T47D (cell line): Measurements from ENCODE around the gene ABCA2.

ENCODE experiments used
- DNase-seq, 2 experiments: peaks; one replicate each; pipeline versions ENCODE4 v3.0.0 to v3.0.0-alpha.2; 2011 to 2012; ENCODE audit warnings: low read depth in 1 of 2, low spot score in 1 of 2
- JUND ChIP-seq: IDR thresholded peaks from 2 replicates; pipeline ENCODE4 v1.6.1; 2012; ENCODE audit warnings: low read depth
- in situ Hi-C: cut with HindIII; loops from 2 replicates; pipeline ENCODE4 v1.10.0; 2016; ENCODE audit warnings: low sequenced_read_pairs, low pct_unique_long_range_greater_than_20kb

Gene ABCA2

GRCh38 chr9:137030006-137030405 is 2.0 kb upstream of the ABCA2 start:
- in situ Hi-C loops = no loop called here
- no peak for DNase-seq
- no peak for TF ChIP-seq JUND

DNA sequence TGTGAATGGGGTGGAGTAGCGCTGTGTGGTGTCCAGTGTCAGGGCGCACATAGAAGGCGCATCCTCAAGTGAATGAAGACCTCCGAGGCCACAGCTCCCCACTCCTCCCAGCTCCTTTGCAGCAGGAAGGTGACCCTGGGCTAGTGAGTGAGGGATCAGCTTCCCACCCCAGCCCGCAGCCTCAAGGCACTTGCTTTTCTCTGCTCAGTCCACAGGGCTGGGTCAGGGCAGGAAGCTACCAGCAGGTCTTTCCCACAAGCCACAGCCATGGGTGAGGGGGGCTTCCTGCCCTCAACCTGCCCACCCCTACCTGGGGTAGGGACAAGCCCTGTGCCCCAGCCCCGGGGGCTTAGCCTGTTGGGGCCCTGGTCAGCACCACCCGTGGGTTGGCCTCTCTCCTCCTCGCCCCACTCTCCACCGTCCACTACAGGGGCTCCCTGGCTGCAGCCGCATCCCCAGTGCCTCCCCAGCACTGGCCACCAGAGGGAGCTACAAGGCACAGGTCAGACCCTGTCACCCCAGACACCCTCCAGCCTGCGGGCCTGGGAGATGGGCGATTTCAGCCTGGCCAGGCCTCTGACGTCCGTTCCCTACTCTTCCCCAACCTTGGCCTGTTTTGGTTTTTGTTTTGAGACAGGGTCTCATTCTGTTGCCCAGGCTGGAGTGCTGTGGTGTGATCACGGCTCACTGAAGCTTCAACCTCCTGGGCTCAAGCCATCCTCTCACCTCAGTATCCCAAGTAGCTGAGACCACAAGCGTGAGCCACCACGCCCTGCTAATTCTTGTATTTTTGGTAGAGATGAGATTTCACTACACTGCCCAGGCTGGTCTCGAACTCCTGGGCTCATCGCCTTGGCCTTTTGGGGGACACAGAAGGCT is 1.3 kb upstream of the ABCA2 start:
- in situ Hi-C loops = no loop called here
- TF ChIP-seq JUND = no peak
- peak; percentile 55 to 75 for DNase-seq

DNA sequence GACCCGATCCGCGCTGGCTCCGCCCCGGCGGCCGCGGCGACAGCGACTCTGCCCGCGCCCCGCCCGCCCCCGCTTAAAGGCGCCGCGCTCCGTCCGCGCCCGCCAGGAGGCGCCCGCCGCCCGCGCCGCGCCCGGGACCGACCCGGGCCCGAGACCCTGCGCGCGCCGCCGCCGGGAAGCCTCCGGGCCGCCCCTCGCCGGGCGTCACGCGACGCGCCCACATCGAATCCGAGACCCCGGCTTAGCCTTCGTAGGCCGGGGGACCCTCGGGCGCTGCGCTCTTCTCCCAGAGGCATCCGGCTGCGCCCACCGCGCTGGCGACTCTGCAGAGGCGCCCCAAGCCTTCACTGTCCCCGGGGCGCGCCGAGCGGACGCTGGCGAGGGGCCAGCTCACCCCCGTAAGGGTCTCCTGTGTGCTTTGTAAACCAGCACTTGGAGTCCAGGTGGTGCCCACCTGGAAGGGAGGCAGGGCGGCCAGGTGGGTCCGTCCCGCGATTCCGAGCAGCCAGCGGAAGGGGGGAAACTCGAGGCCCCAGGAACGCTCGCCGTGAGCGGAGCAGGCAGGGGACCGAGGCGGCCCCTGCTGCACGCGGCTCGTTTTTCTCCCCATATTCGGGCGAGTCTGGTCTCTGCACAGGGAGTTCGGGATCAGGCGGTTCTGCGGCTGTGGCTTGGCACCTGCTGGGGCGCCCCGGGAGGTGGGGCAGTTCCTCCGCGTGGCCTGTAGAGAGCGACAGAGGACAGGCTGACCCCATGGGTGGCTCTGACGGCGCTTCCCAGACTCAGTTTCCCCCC is 423 bp upstream of the ABCA2 start:
- in situ Hi-C loops = no loop called here
- no peak for TF ChIP-seq JUND
- DNase-seq = peak in 1 of 2 experiments; percentile 90

DNA sequence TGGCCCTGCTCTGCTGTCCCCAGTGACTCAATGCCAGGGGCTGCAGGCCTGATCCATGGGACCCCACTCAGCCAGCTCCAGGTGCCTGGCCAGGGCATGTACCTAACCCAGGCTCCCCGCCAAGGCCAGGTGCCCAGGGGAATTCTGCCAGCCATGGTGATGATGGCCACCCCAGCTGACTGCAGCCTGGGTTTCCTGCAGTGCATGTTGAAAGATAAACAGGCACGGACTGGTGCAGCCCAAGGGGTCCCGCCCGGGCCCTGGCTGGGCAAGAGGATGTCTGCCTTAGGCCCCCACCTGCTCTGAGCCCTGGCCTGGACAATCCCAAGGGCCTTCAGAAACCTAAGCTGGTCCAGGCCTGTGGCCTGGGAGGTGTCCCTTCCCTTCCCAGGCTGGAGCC is 1.2 kb downstream of the ABCA2 start:
- in situ Hi-C loops = no loop called here
- TF ChIP-seq JUND = no peak

GRCh38 chr9:137026384-137026783 is 1.7 kb downstream of the ABCA2 start:
- no peak for TF ChIP-seq JUND
- in situ Hi-C loops = no loop called here
- DNase-seq = no peak

More for the DNA sequence above, 1.2 kb downstream of the ABCA2 start:
- no peak for DNase-seq

- DNase-seq = peak; percentile 86 to 98
- no peak for TF ChIP-seq JUND
- in situ Hi-C loops = no loop called here
Measured at GRCh38 chr9:137025517-137025966, 2.5 kb downstream of the ABCA2 start.

DNA sequence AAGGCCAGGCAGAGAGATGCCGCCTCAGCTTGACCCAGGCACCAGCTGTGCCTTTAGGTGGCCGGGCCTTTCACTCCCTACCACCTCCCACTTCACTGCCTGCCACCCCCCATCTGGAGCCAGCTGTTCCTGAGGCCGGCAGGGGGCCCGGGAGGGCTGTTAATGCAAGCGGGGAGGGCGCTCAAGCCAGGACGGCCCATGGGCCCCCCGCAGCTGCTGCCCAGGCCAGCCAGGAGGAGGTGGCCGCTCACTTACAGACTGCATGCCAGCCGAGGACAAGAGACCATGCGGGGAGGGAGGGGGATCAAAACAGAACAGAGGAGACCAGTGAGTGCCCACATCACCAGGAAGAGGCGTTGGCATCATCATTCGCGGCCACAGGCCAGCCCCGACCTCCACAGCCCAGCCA is 4.5 kb downstream of the ABCA2 start:
- in situ Hi-C loops = no loop called here
- TF ChIP-seq JUND = no peak
- DNase-seq = no peak

DNA sequence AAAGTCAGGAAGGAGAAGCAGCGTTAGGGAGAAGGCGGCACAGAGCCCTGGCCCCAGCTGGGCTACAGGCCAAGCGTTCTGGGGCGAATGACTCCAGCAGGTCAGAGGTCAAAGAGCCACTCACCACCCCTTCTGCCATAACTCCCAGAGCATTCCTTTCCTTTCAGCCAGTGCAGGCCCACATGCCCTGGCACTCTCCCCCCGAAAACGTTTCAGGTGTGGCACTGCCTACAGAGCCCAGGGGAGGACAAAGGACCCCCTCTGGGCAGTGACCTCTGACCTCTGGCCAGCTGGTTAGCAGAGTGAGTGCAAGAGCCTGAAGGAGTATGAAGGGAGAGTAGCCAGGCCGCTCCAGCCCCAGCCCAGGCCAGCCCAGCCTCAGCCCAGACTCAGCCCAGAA is 4.9 kb downstream of the ABCA2 start:
- no peak for DNase-seq
- TF ChIP-seq JUND = no peak
- in situ Hi-C loops = no loop called here

- in situ Hi-C loops = no loop called here
- DNase-seq = no peak
- TF ChIP-seq JUND = no peak
Measured at GRCh38 chr9:137022662-137023008, 5.4 kb downstream of the ABCA2 start.

GRCh38 chr9:137021979-137022661 is 5.9 kb downstream of the ABCA2 start:
- in situ Hi-C loops = no loop called here
- TF ChIP-seq JUND = no peak
- peak; percentile 94 to 100 for DNase-seq

- in situ Hi-C loops = no loop called here
- no peak for TF ChIP-seq JUND
- DNase-seq = no peak
Measured at GRCh38 chr9:137021568-137021978, 6.5 kb downstream of the ABCA2 start.

DNA sequence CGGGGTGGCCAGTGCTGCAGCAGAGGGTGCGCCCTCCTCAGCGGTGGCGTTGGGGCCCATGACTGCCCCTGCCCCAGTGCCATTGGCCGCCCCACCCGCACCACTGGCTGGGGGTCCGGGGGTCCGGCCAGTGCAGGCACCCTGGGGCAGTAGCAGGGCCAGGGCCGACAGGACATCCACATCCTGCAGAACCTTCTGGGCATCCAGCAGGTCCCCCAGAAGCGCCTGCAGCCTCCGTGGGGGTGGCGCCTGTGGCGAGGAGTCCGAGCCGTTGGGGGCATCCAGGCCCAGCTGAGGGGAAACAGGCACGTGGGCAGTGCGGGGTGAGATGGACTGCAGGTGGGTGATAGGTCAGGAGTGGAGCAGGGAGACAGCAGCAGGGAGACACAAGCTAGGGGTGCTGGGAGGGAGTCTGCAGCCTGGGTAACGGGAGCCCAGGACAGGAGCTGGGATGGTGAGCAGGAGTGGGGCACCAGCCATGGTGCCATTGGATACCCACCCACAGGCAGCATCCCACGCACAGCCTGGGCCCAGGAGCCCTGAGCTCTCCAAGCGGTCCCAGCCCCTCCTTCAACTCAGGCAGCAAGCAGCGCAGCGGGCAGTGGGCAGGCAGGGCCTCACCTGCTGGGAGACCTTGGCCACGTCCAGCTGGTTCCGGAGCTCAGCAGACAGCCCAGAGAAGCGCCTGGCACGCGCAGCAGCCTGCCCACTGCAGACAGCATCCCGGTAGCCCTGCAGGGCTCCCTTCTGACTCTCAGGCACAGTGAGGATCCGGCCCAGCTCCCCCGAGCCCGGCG is 7.1 kb downstream of the ABCA2 start:
- DNase-seq = no peak
- in situ Hi-C loops = no loop called here
- no peak for TF ChIP-seq JUND
